IMR-90 (cell line): ENCODE results near the gene ALDH18A1. TPM values are rescaled to one million over a fixed set of nuclear protein-coding genes. Genes with fewer than 3 reads are reported as not detected.

Experiments
- ATAC-seq: fragments of 200-7000 bp; cut with Tn5 transposase; 2 replicates; pipeline ENCODE4 v1.9.1; 2020; ENCODE audit warnings: low read depth, mild to moderate bottlenecking, moderate library complexity
- BruUV-seq: library from RNA; stranded (reverse); fragments of 400-500 nt; replicated peaks from 2 replicates; lab custom pipeline; 2021; lab: Mats Ljungman, UMichigan
- CTCF ChIA-PET: fragments of 300-600 bp; formaldehyde crosslinking; extraction: SDS; loops from one replicate; lab custom pipeline; 2021; ENCODE audit warnings: antibody characterized with exemption; lab: Yijun Ruan, JAX
- POLR2A ChIA-PET: fragments of 300-600 bp; sonication (Branson Sonifier 250); formaldehyde crosslinking; loops from one replicate; lab custom pipeline; 2022; ENCODE audit warnings: antibody characterized with exemption; ENCODE audit not compliant: unreplicated experiment; lab: Charles Lee
- DNase-seq: peaks from one replicate; pipeline ENCODE4 v3.0.0; 2013
- H2AFZ ChIP-seq: replicated peaks from 2 replicates; pipeline ENCODE3; 2013; ENCODE audit warnings: low read length, mild to moderate bottlenecking; ENCODE audit not compliant: poor library complexity
- H2AK5ac ChIP-seq: 2 replicates; pipeline ENCODE4 v1.6.1; 2013; ENCODE audit warnings: low read depth, low read length, inconsistent platforms
- H2AK9ac ChIP-seq: replicated peaks from 2 replicates; pipeline ENCODE3; 2013; ENCODE audit warnings: mild to moderate bottlenecking, low read depth, low read length, moderate library complexity; ENCODE audit not compliant: poor library complexity
- H2BK120ac ChIP-seq: 2 replicates; pipeline ENCODE4 v1.6.1; 2013; ENCODE audit warnings: low read depth, low read length, inconsistent platforms
- H2BK15ac ChIP-seq: 3 replicates; pipeline ENCODE4 v1.6.1; 2013; ENCODE audit warnings: low read depth, low read length, inconsistent platforms
- H2BK20ac ChIP-seq: 2 replicates; pipeline ENCODE4 v1.6.1; 2013; ENCODE audit warnings: low read depth, mild to moderate bottlenecking, inconsistent platforms, low read length, moderate library complexity
- H2BK5ac ChIP-seq: 2 replicates; pipeline ENCODE4 v1.6.1; 2013; ENCODE audit warnings: mild to moderate bottlenecking, low read depth, low read length, inconsistent platforms; ENCODE audit not compliant: poor library complexity, severe bottlenecking
- H3K14ac ChIP-seq: replicated peaks from 2 replicates; pipeline ENCODE4 v1.6.1; 2013; ENCODE audit warnings: low read depth, low read length, inconsistent platforms
- H3K18ac ChIP-seq: 2 replicates; pipeline ENCODE4 v1.6.1; 2013; ENCODE audit warnings: low read depth, low read length, control low read depth
- H3K23ac ChIP-seq: 2 replicates; pipeline ENCODE4 v1.6.1; 2013; ENCODE audit warnings: low read depth, low read length, inconsistent platforms
- H3K27ac ChIP-seq: 2 replicates; pipeline ENCODE4 v1.5.1; 2013; ENCODE audit warnings: mild to moderate bottlenecking, control low read depth, low read length; ENCODE audit not compliant: insufficient read depth
- H3K27me3 ChIP-seq: 2 replicates; pipeline ENCODE4 v1.6.1; 2013; ENCODE audit warnings: low read length; ENCODE audit not compliant: control insufficient read depth, insufficient read depth
- H3K36me3 ChIP-seq: 2 replicates; pipeline ENCODE4 v1.6.1; 2013; ENCODE audit warnings: low read length, mixed read lengths; ENCODE audit not compliant: control insufficient read depth, insufficient read depth
- H3K4ac ChIP-seq: 2 replicates; pipeline ENCODE4 v1.6.1; 2013; ENCODE audit warnings: low read depth, low read length, inconsistent platforms
- H3K4me1 ChIP-seq: 2 replicates; pipeline ENCODE4 v1.6.1; 2013; ENCODE audit warnings: low read length, mixed read lengths; ENCODE audit not compliant: control insufficient read depth, insufficient read depth
- H3K4me2 ChIP-seq: 2 replicates; pipeline ENCODE4 v1.6.1; 2013; ENCODE audit warnings: low read depth, mild to moderate bottlenecking, control low read depth, low read length, moderate library complexity
- H3K4me3 ChIP-seq: 2 replicates; pipeline ENCODE4 v1.5.1; 2013; ENCODE audit warnings: low read depth, mild to moderate bottlenecking, control low read depth, low read length, moderate library complexity; ENCODE audit not compliant: insufficient read depth
- H3K56ac ChIP-seq: 2 replicates; pipeline ENCODE4 v1.6.1; 2013; ENCODE audit warnings: low read length, inconsistent platforms; ENCODE audit not compliant: insufficient read depth; ENCODE audit errors: extremely low read depth
- H3K79me1 ChIP-seq, 2 experiments: 2 replicates each; pipeline ENCODE4 v1.6.1; 2013; ENCODE audit warnings: low read length in 2 of 2, inconsistent platforms in 1 of 2, low read depth in 1 of 2
- H3K9ac ChIP-seq: 2 replicates; pipeline ENCODE4 v1.6.1; 2013; ENCODE audit warnings: low read depth, low read length, control low read depth
- H3K9me1 ChIP-seq: 2 replicates; pipeline ENCODE4 v1.6.1; 2013; ENCODE audit warnings: low read length, inconsistent platforms; ENCODE audit not compliant: insufficient read depth
- H3K9me3 ChIP-seq: 2 replicates; pipeline ENCODE4 v1.6.1; 2013; ENCODE audit warnings: low read length; ENCODE audit not compliant: control insufficient read depth, insufficient read depth
- H4K20me1 ChIP-seq: 2 replicates; pipeline ENCODE4 v1.6.1; 2013; ENCODE audit warnings: low read length, inconsistent platforms; ENCODE audit not compliant: insufficient read depth
- H4K5ac ChIP-seq: 2 replicates; pipeline ENCODE4 v1.6.1; 2013; ENCODE audit warnings: mild to moderate bottlenecking, low read depth, low read length, control low read depth
- H4K8ac ChIP-seq, 2 experiments: 2 replicates each; pipeline ENCODE4 v1.6.1; 2013; ENCODE audit warnings: low read depth in 2 of 2, low read length in 2 of 2, control low read depth in 1 of 2, inconsistent platforms in 1 of 2
- H4K91ac ChIP-seq: 2 replicates; pipeline ENCODE4 v1.6.1; 2013; ENCODE audit warnings: low read depth, low read length, inconsistent platforms; ENCODE audit not compliant: insufficient read depth
- BHLHE40 ChIP-seq: fragments of 150-350 bp; IDR thresholded peaks from 2 replicates; pipeline ENCODE4 v1.6.1; 2016; ENCODE audit warnings: mild to moderate bottlenecking, low read depth, low read length
- CEBPB ChIP-seq: IDR thresholded peaks from 2 replicates; pipeline ENCODE4 v1.6.1; 2012; ENCODE audit warnings: low read depth, low read length, improper control_type of control experiment
- CHD1 ChIP-seq: IDR thresholded peaks from 2 replicates; pipeline ENCODE4 v1.6.1; 2012; ENCODE audit warnings: low read depth, low read length, improper control_type of control experiment
- MAZ ChIP-seq: IDR thresholded peaks from 2 replicates; pipeline ENCODE4 v1.6.1; 2012; ENCODE audit warnings: low read depth, mild to moderate bottlenecking, low read length, improper control_type of control experiment, moderate library complexity, borderline replicate concordance
- MXI1 ChIP-seq: IDR thresholded peaks from 2 replicates; pipeline ENCODE4 v1.6.1; 2012; ENCODE audit warnings: low read depth, mild to moderate bottlenecking, low read length, moderate library complexity, borderline replicate concordance
- NFE2L2 ChIP-seq: fragments of 150-350 bp; IDR thresholded peaks from 2 replicates; pipeline ENCODE4 v1.6.1; 2016; ENCODE audit warnings: low read depth, mild to moderate bottlenecking, low read length
- POLR2A ChIP-seq: IDR thresholded peaks from 2 replicates; pipeline ENCODE4 v1.6.1; 2012; ENCODE audit warnings: mild to moderate bottlenecking, low read depth, low read length
- RAD21 ChIP-seq: IDR thresholded peaks from 2 replicates; pipeline ENCODE4 v1.6.1; 2012; ENCODE audit warnings: low read length, improper control_type of control experiment
- RCOR1 ChIP-seq: IDR thresholded peaks from 2 replicates; pipeline ENCODE4 v1.6.1; 2012; ENCODE audit warnings: mild to moderate bottlenecking, low read length, improper control_type of control experiment; ENCODE audit not compliant: insufficient replicate concordance
- RFX5 ChIP-seq: IDR thresholded peaks from 2 replicates; pipeline ENCODE4 v1.8.0; 2012; ENCODE audit warnings: low read depth, mild to moderate bottlenecking, low read length, moderate library complexity
- SMC3 ChIP-seq: fragments of 150-350 bp; IDR thresholded peaks from 2 replicates; pipeline ENCODE4 v1.6.1; 2016; ENCODE audit warnings: low read depth, mild to moderate bottlenecking, antibody characterized with exemption, low read length, moderate library complexity
- WGBS, 2 experiments: methylation state at CpG; one replicate each; pipeline versions ENCODE4 v1.1.5 to v1.1.7; 2013; ENCODE audit warnings: missing lambda C conversion rate in 2 of 2; ENCODE audit not compliant: insufficient read length in 1 of 2; ENCODE audit errors: extremely low coverage in 2 of 2; 5-methylcytosine and 5-hydroxymethylcytosine counted together
- dilution Hi-C: fragments of 300-500 bp; cut with HindIII; formaldehyde crosslinking; loops from one replicate; pipeline ENCODE4 v1.14.3; 2018; ENCODE audit warnings: low sequenced_read_pairs; ENCODE audit not compliant: unreplicated experiment
- in situ Hi-C: fragments of 300-500 bp; cut with MboI; formaldehyde crosslinking; loops from 3 replicates; pipeline ENCODE4 v1.14.3; 2019; ENCODE audit warnings: low sequenced_read_pairs, inconsistent platforms, mixed read lengths
- intact Hi-C: fragments of 100-400 bp; cut with micrococcal nuclease; formaldehyde crosslinking; loops from 2 replicates; pipeline ENCODE4 v1.10.0; 2022
- polyA plus RNA-seq, 3 experiments: library from polyadenylated mRNA; depleted of rRNA; stranded (reverse); fragments of >200 nt; gene quantifications; 2 replicates each; pipeline ENCODE4 v1.2.3, GENCODE V29; 2012; ENCODE audit warnings: low replicate concordance in 1 of 3
- total RNA-seq: library from RNA; depleted of rRNA; stranded (reverse); fragments of >200 nt; gene quantifications from 2 replicates; pipeline ENCODE4 v1.2.3, GENCODE V29; 2012
- TF ChIP-seq, protein P1 (sequence below): fragments of 150-350 bp; IDR thresholded peaks from 2 replicates; pipeline ENCODE4 v1.6.1; 2016; ENCODE audit warnings: low read depth, mild to moderate bottlenecking, low read length, moderate library complexity, borderline replicate concordance
- TF ChIP-seq, protein P2 (sequence below): fragments of 150-350 bp; IDR thresholded peaks from 2 replicates; pipeline ENCODE4 v1.6.1; 2017; ENCODE audit warnings: mild to moderate bottlenecking, antibody characterized with exemption, low read length, low read depth
- TF ChIP-seq, protein P3 (sequence below): conservative IDR thresholded peaks from 2 replicates; pipeline ENCODE4 v1.5.1; 2012; ENCODE audit warnings: mild to moderate bottlenecking, low read depth, low read length, improper control_type of control experiment

The ALDH18A1 gene
- total and polyA plus RNA-seq, 2 of the 4 experiments (the other 2 are of a cell fraction): 93.4 to 232 TPM

DNA sequence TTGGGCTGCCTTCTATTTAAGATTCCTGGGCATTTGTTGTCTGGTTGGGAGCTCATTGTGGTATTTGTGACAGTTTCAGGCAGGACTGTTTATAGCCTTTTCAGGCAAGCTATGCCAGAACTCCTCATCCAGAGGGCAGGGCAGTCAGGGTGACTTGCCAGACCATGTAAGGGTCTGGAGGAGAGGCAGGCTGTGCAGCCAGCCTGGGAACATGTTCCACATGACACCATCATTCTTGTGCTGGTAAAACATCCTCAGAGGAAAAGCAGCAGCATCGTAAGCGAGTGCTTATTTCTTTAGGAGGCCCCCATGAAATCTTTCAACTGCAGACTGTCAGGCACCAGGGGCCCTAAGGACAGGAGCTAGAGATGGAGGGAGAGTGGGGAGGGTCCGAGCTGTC is 51.3 kb downstream of the ALDH18A1 start:
- Histone ChIP-seq H4K20me1 (no peaks in the 10 kb centered on the region), H3K27me3 (no peaks in the 10 kb centered on the region), H3K14ac (no peak overlapping the region), H3K18ac (no peak overlapping the region), H3K4me2 (no peak overlapping the region), H3K36me3 (peaks cover 32% of the 10 kb centered on the region), H3K9me3 (no peaks in the 10 kb centered on the region), H3K79me1 (no peaks in the 10 kb centered on the region; a peak in 1 of 4 replicates), H4K8ac (no peak overlapping the region), H2BK15ac (no peak overlapping the region), H2BK120ac (no peak overlapping the region), H2AK9ac (no peak overlapping the region), H2AFZ (no peak overlapping the region), H4K5ac (no peak overlapping the region), H3K9me1 (no peaks in the 10 kb centered on the region), H3K9ac (no peak overlapping the region), H3K4me1 (peaks cover 3% of the 10 kb centered on the region), H2BK20ac (no peak overlapping the region), H3K4ac (no peak overlapping the region), H3K56ac (no peak overlapping the region), H2BK5ac (no peak overlapping the region), H3K27ac (no peak overlapping the region), H2AK5ac (no peak overlapping the region), H4K91ac (no peak overlapping the region), H3K23ac (no peak overlapping the region), H3K4me3 (no peak overlapping the region)
- peak; percentile 20; the same call in 1 of the 2 replicates for ATAC-seq
- ChIA-PET CTCF (interaction anchor here (1.9 kb wide), 1 partner anchor 175 kb away, joined by 7 read pairs; no protein-coding TSS in a partner anchor), POLR2A (interaction anchor here (0.6 kb wide), 1 partner anchor 471 kb away, joined by 4 read pairs; no protein-coding TSS in a partner anchor)
- BruUV-seq: no TSS peak
- DNase-seq: no peak
- dilution Hi-C loops: no loop called here
- intact Hi-C loops: no loop called here
- TF ChIP-seq MAZ (no peak), RAD21 (no peak), MXI1 (no peak), CEBPB (no peak), NFE2L2 (no peak), RCOR1 (no peak), BHLHE40 (no peak), RFX5 (no peak), SMC3 (no peak), POLR2A (no peak), CHD1 (no peak)
- TF ChIP-seq, protein P1, sequence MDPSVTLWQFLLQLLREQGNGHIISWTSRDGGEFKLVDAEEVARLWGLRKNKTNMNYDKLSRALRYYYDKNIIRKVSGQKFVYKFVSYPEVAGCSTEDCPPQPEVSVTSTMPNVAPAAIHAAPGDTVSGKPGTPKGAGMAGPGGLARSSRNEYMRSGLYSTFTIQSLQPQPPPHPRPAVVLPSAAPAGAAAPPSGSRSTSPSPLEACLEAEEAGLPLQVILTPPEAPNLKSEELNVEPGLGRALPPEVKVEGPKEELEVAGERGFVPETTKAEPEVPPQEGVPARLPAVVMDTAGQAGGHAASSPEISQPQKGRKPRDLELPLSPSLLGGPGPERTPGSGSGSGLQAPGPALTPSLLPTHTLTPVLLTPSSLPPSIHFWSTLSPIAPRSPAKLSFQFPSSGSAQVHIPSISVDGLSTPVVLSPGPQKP: no peak
- TF ChIP-seq, protein P2, sequence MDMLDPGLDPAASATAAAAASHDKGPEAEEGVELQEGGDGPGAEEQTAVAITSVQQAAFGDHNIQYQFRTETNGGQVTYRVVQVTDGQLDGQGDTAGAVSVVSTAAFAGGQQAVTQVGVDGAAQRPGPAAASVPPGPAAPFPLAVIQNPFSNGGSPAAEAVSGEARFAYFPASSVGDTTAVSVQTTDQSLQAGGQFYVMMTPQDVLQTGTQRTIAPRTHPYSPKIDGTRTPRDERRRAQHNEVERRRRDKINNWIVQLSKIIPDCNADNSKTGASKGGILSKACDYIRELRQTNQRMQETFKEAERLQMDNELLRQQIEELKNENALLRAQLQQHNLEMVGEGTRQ: no peak
- TF ChIP-seq, protein P3, sequence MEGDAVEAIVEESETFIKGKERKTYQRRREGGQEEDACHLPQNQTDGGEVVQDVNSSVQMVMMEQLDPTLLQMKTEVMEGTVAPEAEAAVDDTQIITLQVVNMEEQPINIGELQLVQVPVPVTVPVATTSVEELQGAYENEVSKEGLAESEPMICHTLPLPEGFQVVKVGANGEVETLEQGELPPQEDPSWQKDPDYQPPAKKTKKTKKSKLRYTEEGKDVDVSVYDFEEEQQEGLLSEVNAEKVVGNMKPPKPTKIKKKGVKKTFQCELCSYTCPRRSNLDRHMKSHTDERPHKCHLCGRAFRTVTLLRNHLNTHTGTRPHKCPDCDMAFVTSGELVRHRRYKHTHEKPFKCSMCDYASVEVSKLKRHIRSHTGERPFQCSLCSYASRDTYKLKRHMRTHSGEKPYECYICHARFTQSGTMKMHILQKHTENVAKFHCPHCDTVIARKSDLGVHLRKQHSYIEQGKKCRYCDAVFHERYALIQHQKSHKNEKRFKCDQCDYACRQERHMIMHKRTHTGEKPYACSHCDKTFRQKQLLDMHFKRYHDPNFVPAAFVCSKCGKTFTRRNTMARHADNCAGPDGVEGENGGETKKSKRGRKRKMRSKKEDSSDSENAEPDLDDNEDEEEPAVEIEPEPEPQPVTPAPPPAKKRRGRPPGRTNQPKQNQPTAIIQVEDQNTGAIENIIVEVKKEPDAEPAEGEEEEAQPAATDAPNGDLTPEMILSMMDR: no peak
- WGBS, 2 experiments: no CpG with 5 or more reads among the region's 3 CpGs
- in situ Hi-C loops: loop anchor here (10.0 kb wide), 1 partner anchor 470 kb away; no protein-coding TSS in a partner anchor
